Measurements from ENCODE around the gene SOX2.

Gene SOX2

DNA sequence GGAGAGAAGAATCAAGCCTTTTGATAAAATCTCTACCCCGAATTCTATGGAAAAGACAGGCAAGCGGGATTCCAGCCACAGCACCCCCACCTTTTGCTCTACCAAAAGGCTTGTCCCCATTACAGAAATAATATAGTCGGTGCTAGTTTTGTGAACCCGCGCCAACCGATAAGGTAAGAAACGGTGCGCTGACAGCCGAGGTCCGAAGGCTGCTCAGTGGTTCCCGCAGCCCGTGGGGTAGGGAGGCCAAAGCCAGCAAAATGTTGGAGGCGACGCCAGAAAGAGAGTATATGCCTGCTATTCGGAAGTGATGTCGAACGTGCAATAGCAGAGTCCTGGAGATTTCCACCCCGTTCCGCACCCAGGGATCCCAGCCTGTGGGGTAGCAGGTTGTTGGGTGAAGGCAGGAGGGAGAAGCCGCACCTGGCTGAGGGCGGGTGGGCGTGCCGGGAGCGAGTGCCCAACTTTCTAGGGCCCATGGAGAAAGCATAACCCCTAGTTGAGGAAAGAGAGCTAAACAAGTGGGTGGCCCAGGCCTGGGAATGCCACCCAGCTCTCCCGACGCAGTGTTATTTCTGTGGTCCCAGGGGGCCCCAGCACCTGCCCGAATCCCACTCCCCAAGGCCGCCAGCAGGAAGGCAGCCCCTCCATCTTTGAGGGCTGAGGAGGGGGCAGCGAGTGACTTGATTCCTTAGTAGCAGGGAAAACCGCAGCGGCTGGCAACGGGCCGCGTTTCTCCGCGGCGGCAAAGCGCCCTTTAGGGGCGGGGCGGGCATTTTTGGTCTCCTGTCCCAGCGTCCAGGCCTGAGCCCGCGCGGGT is 7.9 kb upstream of the SOX2 start:
- DNase-seq (ENCODE audit: insufficient read length, low spot score): no peak
- TF ChIP-seq TAF1 (IDR thresholded peaks at IDR 0.05; ENCODE audit: low read depth, low read length): no peak
- no peak for TF ChIP-seq PAX5 (IDR thresholded peaks at IDR 0.05; ENCODE audit: insufficient read depth, low read length, severe bottlenecking)
- no peak for TF ChIP-seq POLR2A (IDR thresholded peaks at IDR 0.05; ENCODE audit: low read depth, low read length)
- no peak for TF ChIP-seq POLR2AphosphoS5 (IDR thresholded peaks at IDR 0.05; ENCODE audit: low read depth, low read length)
- TF ChIP-seq SPI1 (IDR thresholded peaks at IDR 0.05; ENCODE audit: low read depth, low read length): no peak
- no peak for TF ChIP-seq POU2F2 (IDR thresholded peaks at IDR 0.05; ENCODE audit: low read depth, low read length)
- no peak for FAIRE-seq

DNA sequence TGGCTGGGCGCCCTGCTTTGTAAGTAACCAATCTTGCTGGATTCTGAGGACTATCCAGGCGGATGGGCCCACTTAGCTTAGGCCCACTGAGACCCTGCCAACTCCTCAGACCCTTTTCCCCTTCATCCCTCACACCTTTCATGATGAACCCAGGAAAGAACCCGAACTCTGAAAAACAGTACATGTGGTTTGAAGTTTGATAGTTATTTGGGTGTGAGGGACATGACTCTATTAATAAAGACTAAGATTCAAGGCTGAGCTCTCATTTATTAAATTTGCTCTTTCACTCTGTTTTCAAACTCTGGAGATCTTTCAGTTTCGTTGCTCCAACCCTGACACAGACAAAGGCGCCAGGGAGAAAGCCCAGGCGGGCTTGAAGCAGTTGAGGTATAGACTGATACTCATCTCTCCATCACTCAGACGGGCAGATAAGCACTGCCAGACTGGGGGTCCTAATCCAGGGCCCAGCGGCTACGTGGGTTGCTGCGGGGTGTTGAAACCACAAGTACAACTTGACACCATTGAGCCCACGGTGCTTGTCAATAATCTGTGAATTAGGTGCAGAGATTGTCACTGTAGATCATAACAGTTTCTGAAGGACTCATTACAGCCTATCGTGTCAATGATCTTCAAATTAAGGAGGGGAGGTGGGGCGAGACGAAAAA is 7.2 kb upstream of the SOX2 start:
- DNase-seq (ENCODE audit: insufficient read length, low spot score): no peak

DNA sequence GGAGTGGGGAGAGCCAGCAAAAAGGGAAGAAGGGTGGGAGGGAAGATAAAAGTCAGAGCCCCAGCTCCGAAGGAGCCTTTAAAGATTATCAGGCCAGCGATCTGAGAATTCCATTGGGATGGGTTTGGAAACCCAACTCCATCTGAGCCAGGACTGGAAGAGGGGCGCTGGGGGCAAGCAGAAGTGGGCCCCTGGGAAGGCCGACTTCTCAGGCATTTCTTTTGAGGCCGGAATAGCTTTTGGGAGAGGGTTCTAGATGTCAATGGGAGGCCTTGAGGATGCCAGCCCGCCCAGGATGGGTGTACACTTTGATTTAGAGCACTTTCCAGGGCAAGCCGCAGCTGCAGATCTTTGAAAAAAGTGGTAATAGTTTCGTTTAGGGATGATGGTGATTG is 6.6 kb upstream of the SOX2 start:
- no peak for FAIRE-seq
- no peak for DNase-seq (ENCODE audit: insufficient read length, low spot score)
- no peak for TF ChIP-seq SPI1 (IDR thresholded peaks at IDR 0.05; ENCODE audit: low read depth, low read length)
- no peak for TF ChIP-seq POU2F2 (IDR thresholded peaks at IDR 0.05; ENCODE audit: low read depth, low read length)
- no peak for TF ChIP-seq PAX5 (IDR thresholded peaks at IDR 0.05; ENCODE audit: insufficient read depth, low read length, severe bottlenecking)
- TF ChIP-seq POLR2A (IDR thresholded peaks at IDR 0.05; ENCODE audit: low read depth, low read length): no peak
- no peak for TF ChIP-seq POLR2AphosphoS5 (IDR thresholded peaks at IDR 0.05; ENCODE audit: low read depth, low read length)
- TF ChIP-seq TAF1 (IDR thresholded peaks at IDR 0.05; ENCODE audit: low read depth, low read length): no peak

More for the DNA sequence above, 7.2 kb upstream of the SOX2 start:
- TF ChIP-seq SPI1 (IDR thresholded peaks at IDR 0.05; ENCODE audit: low read depth, low read length) (no peak), TAF1 (IDR thresholded peaks at IDR 0.05; ENCODE audit: low read depth, low read length) (no peak)
- no peak for FAIRE-seq

DNA sequence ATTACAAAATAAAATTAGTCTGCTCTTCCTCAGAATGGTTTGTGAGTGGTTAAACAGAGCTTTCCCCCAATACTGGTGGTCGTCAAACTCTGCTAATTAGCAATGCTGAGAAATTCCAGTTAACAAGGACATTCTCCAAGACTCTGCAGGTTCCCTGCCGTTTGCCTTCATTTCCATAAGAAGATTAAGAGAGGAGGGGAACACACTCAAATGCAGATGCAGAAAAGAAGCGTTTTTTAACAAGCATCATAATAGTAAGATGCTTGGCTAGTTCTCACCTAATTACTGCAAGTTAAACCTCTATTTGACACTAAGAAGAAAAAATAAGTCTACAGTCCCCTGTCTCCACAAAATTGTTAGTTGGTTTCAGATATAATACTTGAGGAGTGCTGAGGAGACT is 3.7 kb upstream of the SOX2 start:
- FAIRE-seq: no peak
- TF ChIP-seq TAF1 (IDR thresholded peaks at IDR 0.05; ENCODE audit: low read depth, low read length) (no peak), PAX5 (IDR thresholded peaks at IDR 0.05; ENCODE audit: insufficient read depth, low read length, severe bottlenecking) (no peak), POU2F2 (IDR thresholded peaks at IDR 0.05; ENCODE audit: low read depth, low read length) (no peak), POLR2A (IDR thresholded peaks at IDR 0.05; ENCODE audit: low read depth, low read length) (no peak)

DNA sequence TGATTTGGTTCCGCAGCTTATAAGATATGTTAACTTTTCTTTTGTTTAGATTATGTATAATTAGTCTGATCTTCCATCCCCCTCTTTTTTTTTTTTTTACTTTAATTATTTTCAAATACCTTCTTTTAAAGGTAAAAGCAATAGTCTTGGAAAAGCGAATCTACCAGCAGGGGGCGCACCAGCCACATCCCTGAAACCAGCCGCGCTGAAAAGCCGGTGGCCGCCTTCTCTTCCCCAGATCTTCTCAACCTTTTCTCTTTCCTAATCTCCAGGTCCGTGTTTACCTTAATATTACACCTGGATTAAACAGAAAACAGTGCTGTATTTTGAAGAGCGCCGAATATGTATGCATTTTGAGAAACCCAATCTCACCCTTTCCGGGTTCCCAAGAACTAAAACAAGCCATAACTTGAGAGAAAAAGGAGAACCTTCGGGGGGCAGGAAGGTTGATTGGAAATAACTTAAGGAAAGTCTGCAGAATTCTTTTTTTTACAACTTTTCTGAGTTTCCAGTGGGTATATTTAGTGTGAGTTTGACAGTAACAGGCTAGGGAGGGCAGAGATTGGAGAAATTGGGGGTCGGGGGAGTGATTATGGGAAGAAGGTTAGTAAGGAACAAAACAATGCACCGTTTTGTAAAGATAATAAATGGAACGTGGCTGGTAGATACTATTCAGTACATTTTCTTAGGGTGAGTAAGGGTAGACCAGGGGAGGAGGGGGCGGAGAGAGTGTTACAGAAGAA is 2.0 kb upstream of the SOX2 start:
- DNase-seq (ENCODE audit: insufficient read length, low spot score): no peak
- TF ChIP-seq POLR2A (IDR thresholded peaks at IDR 0.05; ENCODE audit: low read depth, low read length) (no peak), PAX5 (IDR thresholded peaks at IDR 0.05; ENCODE audit: insufficient read depth, low read length, severe bottlenecking) (no peak), TAF1 (IDR thresholded peaks at IDR 0.05; ENCODE audit: low read depth, low read length) (no peak), POLR2AphosphoS5 (IDR thresholded peaks at IDR 0.05; ENCODE audit: low read depth, low read length) (no peak), SPI1 (IDR thresholded peaks at IDR 0.05; ENCODE audit: low read depth, low read length) (no peak), POU2F2 (IDR thresholded peaks at IDR 0.05; ENCODE audit: low read depth, low read length) (no peak)
- FAIRE-seq: no peak

More for the DNA sequence above, 3.7 kb upstream of the SOX2 start:
- no peak for DNase-seq (ENCODE audit: insufficient read length, low spot score)

DNA sequence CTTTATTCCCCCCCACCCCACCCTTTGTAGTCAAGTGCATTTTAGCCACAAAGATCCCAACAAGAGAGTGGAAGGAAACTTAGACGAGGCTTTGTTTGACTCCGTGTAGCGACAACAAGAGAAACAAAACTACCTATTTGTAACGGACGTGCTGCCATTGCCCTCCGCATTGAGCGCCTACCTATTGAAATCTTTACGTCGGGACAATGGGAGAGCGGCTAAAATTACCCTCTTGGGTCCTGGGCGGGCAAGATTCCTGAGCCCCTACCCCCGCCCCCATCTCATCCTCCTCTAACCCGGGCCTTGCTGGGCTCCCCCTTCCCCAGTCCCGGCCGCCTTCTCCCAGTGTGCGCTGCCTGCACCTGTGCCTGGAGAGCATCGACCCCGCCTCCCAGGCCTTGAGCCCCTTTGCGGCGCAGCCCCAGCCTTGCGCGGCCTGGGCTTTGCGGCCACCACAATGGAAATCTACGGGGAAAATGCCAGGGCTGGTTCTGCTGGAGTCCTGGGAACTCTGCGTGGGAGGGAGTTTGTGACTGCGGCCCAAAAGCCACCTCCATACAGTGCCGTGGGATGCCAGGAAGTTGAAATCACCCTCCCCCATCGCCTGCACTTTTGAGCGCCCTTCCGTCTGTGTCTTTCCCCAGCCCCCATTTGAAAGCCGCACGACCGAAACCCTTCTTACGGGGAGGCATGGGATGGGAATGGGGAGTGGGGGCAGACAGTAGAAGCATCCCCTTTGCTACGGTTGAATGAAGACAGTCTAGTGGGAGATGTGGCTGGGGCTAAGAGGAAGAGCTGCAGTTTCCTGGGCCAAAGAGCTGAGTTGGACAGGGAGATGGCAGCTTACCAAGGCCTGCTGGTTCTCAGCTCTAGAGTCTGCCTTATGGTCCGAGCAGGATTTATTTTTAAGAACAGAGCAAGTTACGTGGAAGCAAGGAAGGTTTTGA is 1.1 kb upstream of the SOX2 start:
- TF ChIP-seq POLR2A (IDR thresholded peaks at IDR 0.05; ENCODE audit: low read depth, low read length) (no peak), POU2F2 (IDR thresholded peaks at IDR 0.05; ENCODE audit: low read depth, low read length) (no peak), POLR2AphosphoS5 (IDR thresholded peaks at IDR 0.05; ENCODE audit: low read depth, low read length) (no peak), PAX5 (IDR thresholded peaks at IDR 0.05; ENCODE audit: insufficient read depth, low read length, severe bottlenecking) (no peak), SPI1 (IDR thresholded peaks at IDR 0.05; ENCODE audit: low read depth, low read length) (no peak), TAF1 (IDR thresholded peaks at IDR 0.05; ENCODE audit: low read depth, low read length) (no peak)
- DNase-seq (ENCODE audit: insufficient read length, low spot score) (no peak), FAIRE-seq (no peak)

DNA sequence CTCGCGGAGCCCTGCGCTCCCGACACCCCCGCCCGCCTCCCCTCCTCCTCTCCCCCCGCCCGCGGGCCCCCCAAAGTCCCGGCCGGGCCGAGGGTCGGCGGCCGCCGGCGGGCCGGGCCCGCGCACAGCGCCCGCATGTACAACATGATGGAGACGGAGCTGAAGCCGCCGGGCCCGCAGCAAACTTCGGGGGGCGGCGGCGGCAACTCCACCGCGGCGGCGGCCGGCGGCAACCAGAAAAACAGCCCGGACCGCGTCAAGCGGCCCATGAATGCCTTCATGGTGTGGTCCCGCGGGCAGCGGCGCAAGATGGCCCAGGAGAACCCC is 464 bp downstream of the SOX2 start:
- FAIRE-seq (no peak), DNase-seq (ENCODE audit: insufficient read length, low spot score) (no peak)
- no peak for TF ChIP-seq TAF1 (IDR thresholded peaks at IDR 0.05; ENCODE audit: low read depth, low read length)
- TF ChIP-seq POLR2A (IDR thresholded peaks at IDR 0.05; ENCODE audit: low read depth, low read length): no peak

DNA sequence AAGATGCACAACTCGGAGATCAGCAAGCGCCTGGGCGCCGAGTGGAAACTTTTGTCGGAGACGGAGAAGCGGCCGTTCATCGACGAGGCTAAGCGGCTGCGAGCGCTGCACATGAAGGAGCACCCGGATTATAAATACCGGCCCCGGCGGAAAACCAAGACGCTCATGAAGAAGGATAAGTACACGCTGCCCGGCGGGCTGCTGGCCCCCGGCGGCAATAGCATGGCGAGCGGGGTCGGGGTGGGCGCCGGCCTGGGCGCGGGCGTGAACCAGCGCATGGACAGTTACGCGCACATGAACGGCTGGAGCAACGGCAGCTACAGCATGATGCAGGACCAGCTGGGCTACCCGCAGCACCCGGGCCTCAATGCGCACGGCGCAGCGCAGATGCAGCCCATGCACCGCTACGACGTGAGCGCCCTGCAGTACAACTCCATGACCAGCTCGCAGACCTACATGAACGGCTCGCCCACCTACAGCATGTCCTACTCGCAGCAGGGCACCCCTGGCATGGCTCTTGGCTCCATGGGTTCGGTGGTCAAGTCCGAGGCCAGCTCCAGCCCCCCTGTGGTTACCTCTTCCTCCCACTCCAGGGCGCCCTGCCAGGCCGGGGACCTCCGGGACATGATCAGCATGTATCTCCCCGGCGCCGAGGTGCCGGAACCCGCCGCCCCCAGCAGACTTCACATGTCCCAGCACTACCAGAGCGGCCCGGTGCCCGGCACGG is 991 bp downstream of the SOX2 start:
- no peak for TF ChIP-seq POLR2A (IDR thresholded peaks at IDR 0.05; ENCODE audit: low read depth, low read length)
- no peak for TF ChIP-seq POU2F2 (IDR thresholded peaks at IDR 0.05; ENCODE audit: low read depth, low read length)
- TF ChIP-seq PAX5 (IDR thresholded peaks at IDR 0.05; ENCODE audit: insufficient read depth, low read length, severe bottlenecking): no peak
- no peak for TF ChIP-seq SPI1 (IDR thresholded peaks at IDR 0.05; ENCODE audit: low read depth, low read length)
- no peak for TF ChIP-seq TAF1 (IDR thresholded peaks at IDR 0.05; ENCODE audit: low read depth, low read length)
- TF ChIP-seq POLR2AphosphoS5 (IDR thresholded peaks at IDR 0.05; ENCODE audit: low read depth, low read length): no peak
- DNase-seq (ENCODE audit: insufficient read length, low spot score) (no peak), FAIRE-seq (peak; percentile 57)
